Ovary (tissue), 3 donors: ENCODE results near the gene TAF11.

Experiments used
- CTCF ChIP-seq, 3 donors: fragments of 450-650 bp in 2 of 3; fragments of 200-600 bp in 1 of 3; IDR thresholded peaks; one replicate each; pipeline versions ENCODE4 v1.5.1 to v1.8.0; 2016 to 2022; ENCODE audit warnings: antibody characterized with exemption in 3 of 3, mild to moderate bottlenecking in 1 of 3
- POLR2A ChIP-seq: fragments of 450-650 bp; IDR thresholded peaks from one replicate; pipeline ENCODE4 v1.6.1; 2017; ENCODE audit warnings: antibody characterized with exemption, mild to moderate bottlenecking, moderate library complexity
- donor health status: DM: no; HTN: no; CAD: no.

GRCh38 chr6:34832942-34833341, 54.9 kb downstream of the TAF11 start:
- TF ChIP-seq CTCF (IDR thresholded peaks at IDR 0.05), result no peak
- no peak for TF ChIP-seq POLR2A
